Hepatocyte (in vitro differentiated cells): Measurements from ENCODE around the gene AIFM3. TPM values are rescaled to one million over a fixed set of nuclear protein-coding genes. Genes with fewer than 3 reads are reported as not detected.

Experiments
- DNase-seq: peaks from one replicate; pipeline ENCODE4 v3.0.0-alpha.2; 2016; ENCODE audit warnings: low spot score
- H2AFZ ChIP-seq: fragments of 200-600 bp; sonication (generic); 2 replicates; pipeline ENCODE4 v1.6.0; 2016; ENCODE audit warnings: antibody characterized with exemption, mild to moderate bottlenecking
- H3K27ac ChIP-seq: fragments of 200-600 bp; sonication (generic); 2 replicates; pipeline ENCODE4 v1.5.1; 2016; ENCODE audit warnings: mild to moderate bottlenecking
- H3K27me3 ChIP-seq: fragments of 200-600 bp; sonication (generic); 2 replicates; pipeline ENCODE4 v1.6.1; 2016
- H3K36me3 ChIP-seq: fragments of 200-600 bp; sonication (generic); replicated peaks from 2 replicates; pipeline ENCODE4 v1.5.1; 2016; ENCODE audit warnings: low read depth; ENCODE audit not compliant: insufficient read depth
- H3K4me1 ChIP-seq: fragments of 200-600 bp; sonication (generic); 2 replicates; pipeline ENCODE4 v1.5.1; 2016; ENCODE audit warnings: mild to moderate bottlenecking, moderate library complexity; ENCODE audit not compliant: insufficient read depth
- H3K4me2 ChIP-seq: fragments of 200-600 bp; sonication (generic); 2 replicates; pipeline ENCODE4 v1.6.0; 2016
- H3K4me3 ChIP-seq: fragments of 200-600 bp; sonication (generic); 2 replicates; pipeline ENCODE4 v1.5.1; 2016; ENCODE audit warnings: mild to moderate bottlenecking
- H3K79me2 ChIP-seq: fragments of 200-600 bp; sonication (generic); 2 replicates; pipeline ENCODE4 v1.6.0; 2017; ENCODE audit warnings: mild to moderate bottlenecking
- H3K9me2 ChIP-seq: fragments of 200-600 bp; sonication (generic); replicated peaks from 2 replicates; pipeline ENCODE4 v1.6.0; 2017; ENCODE audit warnings: mild to moderate bottlenecking; ENCODE audit not compliant: insufficient read depth
- H3K9me3 ChIP-seq: fragments of 200-600 bp; sonication (generic); 2 replicates; pipeline ENCODE4 v1.5.1; 2016; ENCODE audit warnings: low read depth, mild to moderate bottlenecking
- H4K20me1 ChIP-seq: fragments of 200-600 bp; sonication (generic); 2 replicates; pipeline ENCODE4 v1.6.0; 2016; ENCODE audit warnings: mild to moderate bottlenecking; ENCODE audit not compliant: insufficient read depth, poor library complexity, severe bottlenecking
- CTCF ChIP-seq: fragments of 200-600 bp; sonication (generic); IDR thresholded peaks from 2 replicates; pipeline ENCODE4 v1.5.1; 2016; ENCODE audit warnings: antibody characterized with exemption, mild to moderate bottlenecking; ENCODE audit not compliant: poor library complexity
- EZH2 ChIP-seq: fragments of 200-600 bp; sonication (generic); IDR thresholded peaks from 2 replicates; pipeline ENCODE4 v1.6.1; 2016; ENCODE audit warnings: antibody characterized with exemption, mild to moderate bottlenecking, borderline replicate concordance
- EZH2phosphoT487 ChIP-seq: fragments of 200-600 bp; sonication (generic); IDR thresholded peaks from one replicate; pipeline ENCODE4 v1.6.1; 2018; ENCODE audit warnings: antibody characterized with exemption, mild to moderate bottlenecking, low read depth, moderate library complexity; ENCODE audit not compliant: unreplicated experiment, severe bottlenecking
- WGBS: methylation state at CpG from one replicate; pipeline ENCODE4 v1.1.6; 2016; ENCODE audit warnings: low lambda C conversion rate; ENCODE audit errors: missing lambda C conversion rate; 5-methylcytosine and 5-hydroxymethylcytosine counted together
- polyA plus RNA-seq: library from polyadenylated mRNA; unstranded; fragments of >200 nt; fragmentation: Nextera tagmentation; extraction: Ambion mirVana; gene quantifications from 2 replicates; pipeline ENCODE4 v1.2.1, GENCODE V29; 2016
- total RNA-seq: library from RNA; depleted of rRNA; stranded (reverse); fragments of >200 nt; gene quantifications from 2 replicates; pipeline ENCODE4 v1.2.3, GENCODE V29; 2014

AIFM3 gene
- total and polyA plus RNA-seq, 2 experiments from 2014 or later = 1.7 to 3.1 TPM

- H3K27me3 ChIP-seq = no peaks in the 10 kb centered on the region
- no peak overlapping the region for H3K4me3 ChIP-seq
- TF ChIP-seq EZH2phosphoT487 (no peak), EZH2 (no peak)
- no peaks in the 10 kb centered on the region for H4K20me1 ChIP-seq
- no peak overlapping the region for H3K4me2 ChIP-seq
- no peak overlapping the region for H2AFZ ChIP-seq
- no peak for DNase-seq
- no peaks in the 10 kb centered on the region for H3K9me2 ChIP-seq
- 84% methylated on average over 13 of the region's 13 CpGs for WGBS
- H3K36me3 ChIP-seq = no peaks in the 10 kb centered on the region
- H3K9me3 ChIP-seq = no peaks in the 10 kb centered on the region
- H3K4me1 ChIP-seq = no peaks in the 10 kb centered on the region
- no peak overlapping the region for H3K27ac ChIP-seq
- H3K79me2 ChIP-seq = no peaks in the 10 kb centered on the region
Measured at GRCh38 chr22:21022955-21023614, 56.0 kb downstream of the AIFM3 start.

GRCh38 chr22:21025266-21025665 is 58.2 kb downstream of the AIFM3 start:
- no peaks in the 10 kb centered on the region for H3K9me3 ChIP-seq
- no peaks in the 10 kb centered on the region for H3K27me3 ChIP-seq
- TF ChIP-seq EZH2phosphoT487 = no peak
- TF ChIP-seq EZH2 = no peak
- no peak for TF ChIP-seq CTCF
- no peak overlapping the region for H3K4me3 ChIP-seq
- no peak overlapping the region for H3K4me2 ChIP-seq
- no peak overlapping the region for H2AFZ ChIP-seq
- H3K27ac ChIP-seq = no peak overlapping the region
- H4K20me1 ChIP-seq = no peaks in the 10 kb centered on the region
- H3K79me2 ChIP-seq = no peaks in the 10 kb centered on the region
- no peaks in the 10 kb centered on the region for H3K9me2 ChIP-seq
- H3K36me3 ChIP-seq = no peaks in the 10 kb centered on the region
- DNase-seq = no peak
- 77% methylated on average over 8 of the region's 8 CpGs for WGBS
- H3K4me1 ChIP-seq = no peaks in the 10 kb centered on the region

- Histone ChIP-seq H3K9me3 (no peaks in the 10 kb centered on the region), H3K27ac (no peak overlapping the region), H3K4me2 (no peak overlapping the region), H3K36me3 (no peaks in the 10 kb centered on the region), H2AFZ (no peak overlapping the region), H3K4me1 (no peaks in the 10 kb centered on the region), H3K4me3 (no peak overlapping the region), H4K20me1 (no peaks in the 10 kb centered on the region), H3K27me3 (no peaks in the 10 kb centered on the region), H3K9me2 (no peaks in the 10 kb centered on the region), H3K79me2 (no peaks in the 10 kb centered on the region)
- WGBS = 92% methylated on average over 27 of the region's 27 CpGs
- no peak for DNase-seq
- TF ChIP-seq EZH2 (no peak), CTCF (no peak), EZH2phosphoT487 (no peak)
Measured at GRCh38 chr22:21025763-21026755, 59.0 kb downstream of the AIFM3 start.
